AG20443 (cell line): ENCODE measurements around the gene TSC22D1.

Experiments
- DNase-seq: peaks from one replicate; pipeline ENCODE4 v3.0.0; 2012; ENCODE audit warnings: low spot score, mixed read lengths

Gene TSC22D1

DNA sequence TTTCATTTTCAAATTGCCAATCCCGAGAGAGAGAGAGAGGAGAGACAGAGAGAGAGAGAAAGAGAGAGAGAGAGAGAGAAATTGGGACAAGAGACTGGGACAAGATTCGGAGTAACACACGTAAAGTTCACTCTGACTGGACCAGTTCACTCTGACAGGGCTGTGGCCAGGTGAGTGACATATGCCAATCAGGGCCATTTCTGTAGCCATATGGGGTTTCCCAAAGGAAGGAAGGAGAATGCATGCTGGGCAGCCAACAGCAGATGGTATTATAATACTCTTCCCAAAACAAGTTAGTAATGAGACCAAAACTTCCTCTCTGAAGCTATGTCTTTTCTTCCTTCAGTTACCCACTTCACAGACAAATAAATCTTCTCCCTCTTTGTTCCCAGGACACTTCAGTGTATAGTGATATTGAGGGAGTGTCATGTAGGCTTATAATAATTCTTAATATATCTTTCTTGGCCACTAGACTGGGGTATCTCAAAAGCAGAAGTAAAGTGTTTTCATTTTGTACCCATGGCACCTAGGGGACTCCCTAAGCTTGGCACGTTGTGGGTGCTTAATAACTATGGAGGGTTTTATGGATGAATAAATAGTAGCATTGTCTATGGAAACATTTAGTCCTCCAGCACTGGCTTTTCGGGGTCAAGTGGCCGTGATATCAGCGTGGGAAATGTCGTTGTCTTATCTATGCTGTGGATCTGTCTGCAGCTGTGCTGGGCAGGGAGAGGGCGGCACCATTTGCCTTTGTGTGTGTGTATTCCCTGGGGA, 150.9 kb downstream of the TSC22D1 start:
- DNase-seq: no peak

DNA sequence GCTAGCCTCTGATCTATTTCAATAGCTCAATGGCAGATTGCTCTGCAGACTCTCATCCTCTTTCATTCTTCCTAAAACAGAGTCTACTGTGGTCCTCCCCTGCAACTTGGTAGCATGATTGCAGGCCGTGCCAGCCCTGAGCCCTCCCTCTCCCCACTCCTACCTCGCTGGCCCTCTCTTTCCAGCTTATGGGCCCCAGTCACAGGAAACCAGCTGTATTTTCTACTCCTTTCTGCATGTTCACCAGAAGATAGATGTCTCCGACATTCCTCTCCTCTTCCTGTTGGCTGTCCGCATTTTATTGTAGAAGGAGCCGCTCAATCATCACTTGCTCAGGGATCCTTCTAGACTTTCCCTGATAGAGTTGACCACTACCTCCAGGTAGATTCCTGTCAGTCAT, 152.3 kb downstream of the TSC22D1 start:
- no peak for DNase-seq

- DNase-seq: no peak
Measured at GRCh38 chr13:44422755-44423643, 153.1 kb downstream of the TSC22D1 start.

- no peak for DNase-seq
Measured at GRCh38 chr13:44421853-44422525, 154.1 kb downstream of the TSC22D1 start.

- no peak for DNase-seq
Measured at GRCh38 chr13:44420376-44421220, 155.5 kb downstream of the TSC22D1 start.

DNA sequence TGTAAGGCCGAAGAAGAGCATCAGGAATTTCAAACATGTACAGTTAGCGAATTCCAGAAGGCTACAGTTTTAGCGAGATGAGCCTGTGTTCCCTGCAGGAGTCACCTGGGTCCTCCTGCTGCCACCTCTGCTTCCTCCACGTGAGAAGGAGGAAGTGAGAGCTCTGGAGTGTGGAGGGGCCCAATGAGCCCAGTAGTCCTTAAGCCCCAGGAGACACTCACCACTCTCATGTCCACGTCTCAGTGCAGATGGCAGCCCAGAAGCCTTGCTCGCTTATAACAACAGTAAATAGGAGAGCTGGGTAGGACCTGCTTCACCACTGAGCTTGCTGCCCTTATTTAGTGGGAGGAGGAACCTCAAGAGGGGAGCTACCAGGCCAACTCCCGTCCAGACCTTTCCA, 158.3 kb downstream of the TSC22D1 start:
- no peak for DNase-seq

GRCh38 chr13:44417446-44417845, 158.7 kb downstream of the TSC22D1 start:
- DNase-seq: no peak

GRCh38 chr13:44416744-44417143, 159.4 kb downstream of the TSC22D1 start:
- DNase-seq: no peak

- DNase-seq: no peak
Measured at GRCh38 chr13:44416301-44416700, 159.8 kb downstream of the TSC22D1 start.

- no peak for DNase-seq
Measured at GRCh38 chr13:44415815-44416214, 160.3 kb downstream of the TSC22D1 start.

- no peak for DNase-seq
Measured at GRCh38 chr13:44414716-44415115, 161.4 kb downstream of the TSC22D1 start.

DNA sequence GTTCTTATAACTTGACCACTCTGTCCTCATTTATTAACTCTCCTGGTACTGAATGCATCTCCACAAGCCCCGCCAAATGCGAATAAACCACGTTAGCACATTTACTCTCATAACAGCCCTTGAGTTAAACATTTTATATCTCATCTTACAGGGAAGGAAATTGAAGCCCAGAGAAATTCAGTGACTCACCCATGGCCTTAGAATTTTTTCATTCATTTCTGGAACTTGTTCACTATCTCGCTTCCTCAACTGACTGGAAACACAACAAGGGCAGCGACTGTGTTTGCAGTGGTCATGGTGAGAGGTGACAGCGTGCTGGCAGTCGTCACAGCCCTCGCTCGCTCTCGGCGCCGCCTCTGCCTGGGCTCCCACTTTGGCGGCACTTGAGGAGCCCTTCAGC, 163.0 kb downstream of the TSC22D1 start:
- no peak for DNase-seq

GRCh38 chr13:44412346-44412935, 163.7 kb downstream of the TSC22D1 start:
- DNase-seq: no peak

GRCh38 chr13:44411841-44412240, 164.3 kb downstream of the TSC22D1 start:
- DNase-seq: no peak

DNA sequence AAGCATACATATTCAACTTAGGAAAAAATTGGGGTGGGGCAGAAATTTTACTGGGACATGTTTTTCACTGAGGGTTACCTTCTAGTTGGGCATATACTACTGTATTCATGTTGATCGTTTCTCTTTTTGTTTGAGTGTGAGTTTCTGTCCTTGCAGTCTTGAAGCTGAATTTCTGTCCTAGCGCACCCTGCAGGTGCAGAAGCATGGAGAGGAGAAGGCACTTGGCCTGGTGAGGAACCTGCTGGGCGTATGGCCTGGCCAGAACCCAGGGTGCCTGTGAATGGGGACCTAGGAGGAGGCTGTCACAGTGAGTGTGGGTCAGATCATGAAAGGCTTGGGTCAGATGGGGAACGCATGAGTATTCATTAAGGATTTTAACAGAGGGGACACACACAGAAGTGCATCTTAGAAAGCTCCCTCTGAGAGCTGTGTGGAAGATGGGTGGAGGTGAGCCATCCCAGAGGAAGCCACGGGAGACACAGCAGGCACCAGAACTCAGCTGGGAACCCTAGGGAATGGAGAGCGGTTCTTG, 165.7 kb downstream of the TSC22D1 start:
- no peak for DNase-seq

DNA sequence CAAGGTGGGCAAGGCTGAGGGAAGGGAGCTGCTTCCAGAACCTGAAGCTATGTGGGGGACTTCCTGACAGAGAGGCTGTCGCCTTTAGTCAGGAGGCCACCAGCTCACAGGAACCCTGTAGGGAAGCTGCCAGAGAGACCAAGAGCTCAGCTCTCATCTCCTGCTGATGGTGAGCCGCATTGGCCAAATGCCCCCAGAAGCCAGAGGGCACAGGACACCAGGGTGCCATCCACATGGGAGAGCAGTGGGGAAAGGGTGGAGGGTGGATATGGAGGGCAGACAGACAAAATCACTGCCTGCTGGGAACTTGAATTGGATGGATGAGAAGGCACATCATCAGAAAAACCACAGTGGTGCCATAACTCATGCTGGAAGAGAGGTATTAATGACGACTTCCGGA, 166.5 kb downstream of the TSC22D1 start:
- no peak for DNase-seq

GRCh38 chr13:44407891-44408290, 168.2 kb downstream of the TSC22D1 start:
- DNase-seq: no peak

DNA sequence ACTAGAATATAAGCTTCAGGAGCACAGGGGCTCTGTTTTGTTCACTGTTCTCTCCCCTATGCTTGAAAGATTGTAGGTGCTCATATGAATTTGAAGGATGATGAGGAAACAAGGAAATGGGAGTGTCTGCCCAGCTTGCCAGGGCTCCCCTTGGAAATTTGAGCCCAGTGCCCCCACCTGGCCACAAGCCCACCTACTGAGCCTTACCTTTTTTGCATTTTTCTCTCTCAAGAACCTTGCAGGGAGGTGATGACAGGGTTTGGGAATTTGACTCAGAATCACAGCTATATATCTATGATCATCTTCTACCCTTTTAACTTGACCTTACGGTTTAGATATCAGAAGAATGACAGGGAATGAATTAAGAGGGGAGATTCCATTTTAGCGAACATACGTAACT, 168.8 kb downstream of the TSC22D1 start:
- no peak for DNase-seq

GRCh38 chr13:44406617-44407016, 169.5 kb downstream of the TSC22D1 start:
- DNase-seq: no peak

GRCh38 chr13:44404261-44405132, 171.6 kb downstream of the TSC22D1 start:
- no peak for DNase-seq
